Measurements from ENCODE around the gene DHPS.
"Not testable (repeated sequence)": the region's sequence is repeated elsewhere in the genome, so short reads cannot be mapped to it uniquely, and the experiment has no call there.

Gene DHPS

DNA sequence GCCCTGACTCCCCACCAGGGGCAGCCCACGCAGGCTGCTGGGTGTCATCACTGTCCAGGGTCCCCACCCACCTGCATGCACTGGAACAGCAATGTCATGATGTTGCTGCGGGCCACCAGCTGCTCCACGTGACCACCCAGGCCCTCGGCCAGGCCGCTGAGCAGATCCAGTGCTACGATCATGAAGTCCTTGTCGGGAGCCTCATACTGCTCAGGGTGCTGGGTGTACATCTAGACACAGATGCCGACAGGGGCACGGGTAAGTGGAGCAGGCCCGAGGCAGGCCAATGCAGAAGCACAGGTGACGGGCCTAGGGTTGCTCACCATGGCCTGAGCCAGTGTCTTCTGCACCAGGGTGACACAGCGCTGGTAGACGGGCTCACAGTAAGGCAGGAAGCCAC is 23.5 kb upstream of the DHPS start:
- no peak for DNase-seq

DNA sequence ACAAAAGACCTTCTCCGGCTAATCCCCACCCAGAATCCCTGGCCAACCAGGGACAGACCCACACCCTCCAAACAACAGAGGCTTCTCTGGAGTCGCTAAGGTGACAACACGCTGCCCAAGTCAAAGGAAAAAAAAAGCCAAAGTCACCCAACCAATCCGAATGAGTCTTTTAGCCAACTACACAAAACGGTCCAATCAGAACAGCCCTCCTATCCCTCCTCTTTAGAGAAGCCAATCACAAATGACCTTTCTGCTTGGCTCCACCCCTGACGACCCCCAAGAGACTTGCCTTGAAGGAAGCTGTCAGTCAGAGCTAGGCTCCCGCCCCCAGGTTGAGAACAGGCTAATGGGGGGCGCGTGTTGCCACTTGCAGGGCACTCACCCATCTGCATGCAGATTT is 21.4 kb upstream of the DHPS start:
- DNase-seq, result no peak

- no peak for DNase-seq
Measured at GRCh38 chr19:12701596-12702282, 20.1 kb upstream of the DHPS start.

DNA sequence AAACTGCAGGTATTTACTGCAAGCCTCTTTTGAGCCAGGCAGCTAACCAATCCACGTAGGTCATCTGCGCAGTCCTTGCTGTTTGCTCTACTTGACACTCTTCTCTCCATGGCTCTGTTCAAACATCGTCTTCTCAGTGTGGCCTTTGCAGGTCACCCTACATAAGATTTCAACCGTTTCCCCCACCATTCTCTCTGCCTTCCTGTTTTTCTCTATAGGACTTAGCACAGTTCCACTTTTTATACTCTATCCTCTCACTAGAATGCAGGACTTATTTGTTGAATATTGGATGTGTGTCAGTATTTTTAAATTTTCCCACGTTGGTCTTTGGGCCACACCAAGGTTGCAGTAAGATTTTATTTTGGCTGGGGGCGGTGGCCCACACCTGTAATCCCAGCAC is 16.5 kb upstream of the DHPS start:
- DNase-seq, result no peak

GRCh38 chr19:12697425-12697824 is 15.7 kb upstream of the DHPS start:
- DNase-seq, result not testable (repeated sequence)

DNA sequence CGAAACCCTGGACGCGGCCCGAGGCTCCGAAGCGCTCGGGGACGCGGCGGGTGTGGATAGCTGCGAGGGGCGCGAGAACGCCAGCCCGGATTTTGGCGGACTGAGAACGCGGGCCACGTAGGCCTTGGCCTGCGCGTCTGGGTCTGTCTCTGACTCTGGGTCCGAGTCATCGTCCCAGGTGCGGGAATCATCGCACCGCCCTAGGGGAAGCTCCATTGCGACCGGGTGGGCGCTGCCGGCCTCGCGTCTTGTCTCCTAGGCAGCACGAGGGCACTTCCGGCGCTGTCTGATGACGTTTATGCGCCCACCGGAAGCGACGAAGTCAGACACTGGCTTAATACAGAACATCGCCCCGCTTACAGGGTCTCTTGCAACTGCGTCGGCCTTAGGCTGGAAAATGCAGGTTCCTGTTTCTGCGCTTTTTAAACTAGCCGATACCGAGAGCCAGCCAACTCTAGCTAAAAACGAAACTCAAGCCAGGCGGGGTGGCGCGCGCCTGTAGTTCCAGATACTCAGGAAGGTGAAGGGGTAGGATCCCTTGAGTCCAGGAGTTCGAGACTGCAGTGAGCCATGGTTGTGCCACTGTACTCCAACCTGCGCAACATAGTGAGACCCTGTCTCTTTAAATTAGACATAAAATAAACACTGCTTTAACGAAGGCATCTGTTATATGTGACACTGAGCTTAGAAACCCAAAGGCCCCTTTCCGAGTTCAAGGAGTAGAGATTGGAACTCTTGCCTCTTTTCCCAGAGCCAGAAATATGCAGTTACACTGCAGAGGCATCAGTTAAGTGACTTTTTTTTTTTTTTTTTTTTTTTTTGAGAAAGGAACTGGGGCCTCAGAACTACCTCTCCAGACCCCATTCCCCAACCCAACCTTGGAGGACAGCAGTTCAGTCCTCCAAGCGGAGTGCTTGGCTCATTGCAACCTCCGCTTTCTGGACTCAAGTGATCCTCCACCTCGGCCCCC is 15.0 kb upstream of the DHPS start, which contains the start of gene FBXW9:
FBXW9 (minus strand) TSS at position 266 of the 970 bp plus-strand sequence; CDS start at position 216, 50 bp downstream.
- DNase-seq, result peak; percentile 18

DNA sequence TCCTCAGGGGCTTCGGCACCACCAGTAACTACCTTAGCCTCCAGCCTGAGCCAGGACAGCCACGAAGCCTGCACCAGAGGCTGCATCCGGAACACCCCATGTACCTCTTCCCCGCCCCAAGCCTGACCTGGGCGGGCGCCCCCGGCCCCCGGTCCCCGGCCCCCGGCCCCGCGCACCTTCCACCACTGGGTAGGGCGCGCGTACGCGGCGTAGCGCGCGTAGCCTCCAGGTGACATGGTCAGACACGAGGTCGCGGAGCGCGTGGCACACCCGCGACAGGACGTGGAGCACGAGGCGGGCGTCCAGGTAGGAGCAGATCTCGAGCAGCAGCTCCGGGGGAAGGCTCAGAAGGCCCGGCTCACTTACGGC is 14.3 kb upstream of the DHPS start:
- DNase-seq, result no peak

GRCh38 chr19:12695514-12695913 is 13.8 kb upstream of the DHPS start:
- DNase-seq, result no peak

DNA sequence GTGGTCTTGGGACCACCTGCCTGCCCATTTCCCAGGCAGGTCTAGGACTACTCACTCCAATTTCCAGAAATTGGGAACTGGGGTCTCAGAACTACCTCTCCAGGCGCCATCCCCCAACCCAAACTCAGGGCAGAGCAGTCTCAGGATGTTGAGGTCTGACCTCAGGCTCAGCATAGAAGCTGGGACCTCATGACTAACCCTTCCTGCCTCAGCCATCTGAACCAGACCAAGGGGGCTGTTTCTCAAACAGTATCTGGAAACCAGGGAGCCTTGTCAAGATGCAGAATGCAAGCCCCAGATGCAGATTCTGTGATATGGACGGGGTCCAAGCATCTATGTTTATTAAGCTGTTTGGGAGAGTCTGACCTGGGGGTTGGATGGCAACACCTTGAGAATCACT is 13.4 kb upstream of the DHPS start:
- DNase-seq, result no peak

DNA sequence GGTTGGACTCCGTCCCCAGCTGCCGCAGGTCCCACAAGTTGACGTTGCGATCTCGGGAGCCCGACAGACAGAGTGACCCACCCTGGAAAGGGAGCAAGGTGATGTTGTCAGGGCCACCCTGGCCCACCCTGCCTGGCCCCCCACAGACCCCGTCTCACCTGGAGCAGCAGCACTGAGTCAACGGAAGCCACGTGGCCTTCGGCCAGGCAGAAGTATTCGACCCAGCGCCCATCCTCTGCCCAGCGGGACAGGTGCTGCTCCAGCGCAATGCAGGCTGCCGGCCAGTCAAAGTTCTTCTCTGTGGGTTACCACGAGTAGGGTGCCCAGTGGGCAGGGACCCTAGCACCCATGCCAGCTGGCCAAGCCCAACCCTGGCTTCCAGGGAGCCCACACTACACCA is 13.0 kb upstream of the DHPS start:
- DNase-seq, result no peak

DNA sequence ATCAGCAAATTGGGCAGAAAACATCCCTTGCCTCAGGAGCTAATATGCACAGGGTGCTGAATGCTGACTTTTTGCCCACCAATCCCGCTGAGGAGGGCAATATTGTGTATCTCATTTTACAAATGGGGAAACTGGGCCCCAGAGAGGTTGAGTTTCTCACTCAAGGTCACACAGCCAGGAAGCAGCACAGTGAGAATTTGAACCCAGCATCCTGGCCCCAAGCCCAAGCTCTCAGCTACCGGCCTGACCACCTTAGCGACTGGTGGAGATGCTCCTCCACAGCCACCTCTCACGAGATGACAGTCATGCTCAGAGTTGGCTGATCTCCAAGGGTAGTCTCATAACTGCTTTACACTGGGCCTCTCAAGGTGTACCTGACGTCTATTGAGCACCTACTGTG is 11.3 kb upstream of the DHPS start:
- no peak for DNase-seq

DNA sequence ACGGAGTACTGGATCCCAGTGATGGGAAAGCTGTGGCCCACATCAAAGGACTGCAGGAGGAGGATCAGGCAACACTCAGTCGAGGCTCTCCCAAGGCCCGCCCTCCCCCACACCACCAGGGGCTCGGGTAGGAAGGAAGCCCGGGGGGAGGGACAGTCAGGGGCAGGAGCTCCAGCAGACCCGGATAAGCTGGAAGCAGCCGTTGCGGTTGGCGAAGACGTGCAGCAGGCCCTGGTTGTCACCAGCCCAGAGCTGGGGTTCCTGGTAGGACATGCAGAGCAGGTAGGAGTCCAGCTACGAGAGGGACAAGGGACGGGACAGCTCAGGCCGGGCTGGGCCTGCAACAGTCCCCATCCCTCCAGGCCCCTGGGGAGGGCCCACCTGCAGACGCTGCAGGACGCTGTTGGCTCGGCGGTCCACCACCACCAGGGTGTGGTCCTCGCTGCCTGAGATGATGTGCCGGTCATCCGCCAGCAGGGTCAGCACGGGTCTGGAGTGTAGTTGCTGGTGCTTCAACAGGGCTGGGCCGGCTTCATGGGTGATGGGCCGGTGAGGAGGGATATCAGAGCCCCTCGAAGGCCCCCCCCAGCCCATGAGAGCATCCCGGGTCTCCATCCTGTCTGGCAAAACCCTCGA is 8.0 kb upstream of the DHPS start:
- no peak for DNase-seq

DNA sequence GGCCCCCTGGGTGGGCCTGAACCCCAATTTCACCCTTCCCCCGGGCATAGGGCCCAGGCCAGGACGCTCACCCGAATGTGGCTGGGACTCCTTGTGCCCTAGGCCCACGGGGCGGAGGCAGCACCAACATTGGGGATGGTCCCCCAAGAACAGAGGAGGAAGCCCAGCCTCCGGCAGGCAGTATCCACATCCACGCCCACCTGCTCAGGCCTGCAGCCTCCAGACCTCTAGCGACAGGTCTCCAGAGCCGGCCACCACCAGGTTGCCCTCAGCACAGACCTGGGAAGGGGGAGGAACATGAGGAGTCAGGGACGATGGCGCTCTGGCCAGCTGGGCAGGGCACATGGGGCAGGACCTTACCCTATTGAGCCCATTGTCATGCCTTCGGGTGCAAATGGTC is 7.3 kb upstream of the DHPS start:
- DNase-seq, result no peak

DNA sequence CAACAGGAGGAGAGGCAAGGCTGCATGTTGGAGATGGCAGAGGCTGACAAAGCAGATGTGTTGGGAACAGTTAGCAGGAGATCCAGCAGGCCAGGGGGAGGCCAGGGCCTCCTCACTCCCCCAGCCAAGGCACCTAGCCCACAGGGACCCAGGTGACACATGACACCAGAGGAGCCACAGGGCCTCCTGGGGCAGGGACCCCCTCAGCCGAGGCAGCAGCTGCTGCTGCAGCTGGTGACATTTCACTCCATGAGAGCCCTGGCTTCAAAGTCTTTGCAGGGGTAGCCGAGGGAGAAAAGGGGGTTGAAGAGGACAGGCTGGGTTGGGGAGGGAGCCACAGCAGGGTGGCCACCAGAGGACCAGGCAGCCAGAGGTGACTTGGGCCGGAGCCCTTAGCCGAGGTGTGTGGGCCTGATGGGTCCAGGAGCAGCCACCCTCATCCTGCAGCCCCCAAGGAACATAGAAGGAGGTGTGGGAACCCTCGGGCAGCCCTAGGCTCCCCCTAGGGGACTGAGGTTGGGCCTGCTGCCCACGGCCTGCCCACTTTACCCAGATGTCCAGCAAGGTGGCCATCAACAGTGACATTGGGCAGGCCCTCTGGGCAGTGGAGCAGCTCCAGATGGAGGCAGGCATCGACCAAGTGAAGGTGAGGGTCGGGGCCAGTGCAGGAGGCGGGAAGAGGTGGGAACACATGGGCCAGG is 6.0 kb upstream of the DHPS start, which contains the start of gene GNG14:
GNG14 (plus strand) TSS at position 503 of the 701 bp plus-strand sequence; CDS start at position 554, 51 bp downstream.
- DNase-seq, result no peak

DNA sequence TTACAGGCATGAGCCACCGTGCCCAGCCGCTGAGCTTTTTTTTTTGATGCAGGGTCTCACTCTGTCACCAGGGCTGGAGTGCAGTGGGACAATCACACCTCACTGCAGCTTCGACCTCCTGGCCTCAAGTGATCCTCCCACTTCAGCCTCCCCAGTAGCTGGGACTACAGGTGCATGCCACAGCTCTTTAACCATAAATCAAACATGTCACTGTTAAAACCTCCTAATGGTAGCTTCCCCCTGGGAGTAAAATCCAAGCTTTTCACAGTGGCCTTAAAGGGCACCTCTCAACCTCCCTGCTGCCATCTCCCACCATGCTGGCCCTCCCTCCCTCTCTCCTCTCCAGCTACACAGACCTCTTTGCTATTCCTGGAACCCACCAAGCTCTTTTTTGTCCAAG is 4.2 kb upstream of the DHPS start:
- DNase-seq, result no peak

DNA sequence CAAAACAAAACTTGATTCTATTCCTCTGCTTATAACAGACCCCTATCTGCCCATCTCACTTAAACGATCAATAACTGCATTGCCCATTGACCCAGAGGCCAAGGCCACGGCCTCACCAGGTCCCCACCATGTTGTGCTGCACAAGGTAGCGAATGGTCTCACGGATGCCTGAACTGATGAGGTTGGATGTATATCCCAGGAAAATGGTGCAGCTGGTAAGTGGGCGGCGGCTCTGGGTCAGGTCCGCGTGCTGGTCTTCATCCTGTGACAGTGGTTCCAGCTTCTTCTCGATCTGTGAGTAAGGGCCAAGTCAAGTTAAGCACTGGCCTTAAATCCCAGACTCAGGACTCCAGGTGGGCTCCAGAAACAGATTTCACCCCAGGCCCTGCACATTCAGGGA is 1.6 kb downstream of the DHPS start:
- no peak for DNase-seq

DNA sequence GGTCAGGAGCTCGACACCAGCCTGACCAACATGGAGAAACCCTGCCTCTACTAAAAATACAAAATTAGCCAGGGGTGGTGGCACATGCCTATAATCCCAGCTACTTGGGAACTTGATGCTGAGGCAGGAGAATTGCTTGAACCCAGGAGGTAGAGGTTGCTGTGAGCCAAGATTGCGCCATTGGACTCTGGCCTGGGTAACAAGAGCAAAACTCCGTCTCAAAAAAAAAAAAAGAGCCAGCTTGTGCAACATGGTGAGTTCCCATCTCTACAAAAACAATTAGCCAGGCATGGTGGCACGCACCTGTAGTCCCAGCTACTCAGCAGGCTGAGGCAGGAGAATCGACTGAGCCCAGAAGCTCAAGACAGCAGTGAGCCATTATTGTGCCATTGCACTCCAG is 3.6 kb downstream of the DHPS start:
- not testable (repeated sequence) for DNase-seq

- DNase-seq, result no peak
Measured at GRCh38 chr19:12676928-12677327, 4.8 kb downstream of the DHPS start.

- DNase-seq, result no peak
Measured at GRCh38 chr19:12676384-12676792, 5.3 kb downstream of the DHPS start.

- DNase-seq, result no peak
Measured at GRCh38 chr19:12675940-12676339, 5.7 kb downstream of the DHPS start.

DNA sequence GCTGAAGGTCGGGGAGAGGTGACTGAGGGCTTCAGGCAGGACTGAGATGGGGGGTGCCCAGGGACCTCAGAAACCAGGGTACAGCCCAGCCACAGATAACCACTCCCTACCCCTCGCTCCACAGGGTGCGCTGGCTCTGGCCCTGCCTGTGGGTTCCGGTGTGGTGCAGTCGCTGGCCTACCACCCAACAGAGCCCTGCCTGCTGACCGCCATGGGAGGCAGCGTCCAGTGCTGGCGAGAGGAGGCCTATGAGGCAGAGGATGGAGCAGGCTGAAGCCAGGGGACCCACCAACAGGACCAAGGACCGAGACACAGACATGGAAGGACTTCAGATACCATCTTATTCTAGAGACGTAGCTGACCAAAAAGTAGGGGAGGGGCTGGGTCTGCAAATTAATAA is 6.3 kb downstream of the DHPS start:
- DNase-seq, result no peak

GRCh38 chr19:12672744-12673143 is 8.9 kb downstream of the DHPS start:
- DNase-seq, result no peak
